Measurements from ENCODE around the gene TBC1D14. TPM values are rescaled to one million over a fixed set of nuclear protein-coding genes. Genes with fewer than 3 reads are reported as not detected.
"Not testable (repeated sequence)": the region's sequence is repeated elsewhere in the genome, so short reads cannot be mapped to it uniquely, and the experiment has no call there.

Gene TBC1D14
- total and polyA plus RNA-seq, 2 of the 4 experiments (the other 2 are of a cell fraction) = 31.7 to 40.7 TPM

GRCh38 chr4:6977846-6978245 lies 68.2 kb downstream of the TBC1D14 start:
- not testable (repeated sequence) for BruUV-seq (replicated peaks)

More at GRCh38 chr4:6977846-6978245, 68.2 kb downstream of the TBC1D14 start:
- no CpG with 5 or more reads among the region's 33 CpGs for WGBS, 2 experiments (ENCODE audit: extremely low coverage in 2 of 2, insufficient read length in 1 of 2)
- H2BK5ac ChIP-seq (ENCODE audit: low read depth, low read length, poor library complexity, severe bottlenecking); H3K4me1 ChIP-seq (ENCODE audit: control insufficient read depth, insufficient read depth, low read length); H3K23ac ChIP-seq (ENCODE audit: low read depth, low read length); H2AK5ac ChIP-seq (ENCODE audit: low read depth, low read length); H3K9ac ChIP-seq (ENCODE audit: low read depth, low read length); CTCF ChIA-PET; H3K4me3 ChIP-seq (ENCODE audit: insufficient read depth, low read depth, low read length); H2AK9ac ChIP-seq (replicated peaks; ENCODE audit: low read depth, low read length, poor library complexity); H3K79me1 ChIP-seq (ENCODE audit: low read depth in 1 of 2, low read length in 2 of 2); H4K5ac ChIP-seq (ENCODE audit: low read depth, low read length); DNase-seq; H3K9me1 ChIP-seq (ENCODE audit: insufficient read depth, low read length); ATAC-seq (ENCODE audit: low read depth); H4K8ac ChIP-seq (ENCODE audit: low read depth in 2 of 2, low read length in 2 of 2); in situ Hi-C loops (cut with MboI; ENCODE audit: low sequenced_read_pairs); H2AFZ ChIP-seq (replicated peaks; ENCODE audit: low read length, poor library complexity); H3K18ac ChIP-seq (ENCODE audit: low read depth, low read length); H3K4ac ChIP-seq (ENCODE audit: low read depth, low read length); H3K9me3 ChIP-seq (ENCODE audit: control insufficient read depth, insufficient read depth, low read length); H2BK120ac ChIP-seq (ENCODE audit: low read depth, low read length); H4K20me1 ChIP-seq (ENCODE audit: insufficient read depth, low read length); H3K36me3 ChIP-seq (ENCODE audit: control insufficient read depth, insufficient read depth, low read length); dilution Hi-C loops (cut with HindIII; ENCODE audit: low sequenced_read_pairs, unreplicated experiment); H3K27ac ChIP-seq (ENCODE audit: insufficient read depth, low read length); H4K91ac ChIP-seq (ENCODE audit: insufficient read depth, low read depth, low read length); H3K27me3 ChIP-seq (ENCODE audit: control insufficient read depth, insufficient read depth, low read length); POLR2A ChIA-PET (ENCODE audit: unreplicated experiment); H2BK15ac ChIP-seq (ENCODE audit: low read depth, low read length); H3K56ac ChIP-seq (ENCODE audit: extremely low read depth, insufficient read depth, low read length); H3K14ac ChIP-seq (replicated peaks; ENCODE audit: low read depth, low read length); H3K4me2 ChIP-seq (ENCODE audit: low read depth, low read length); intact Hi-C loops (cut with micrococcal nuclease); H2BK20ac ChIP-seq (ENCODE audit: low read depth, low read length): not testable (repeated sequence)
